ENCODE results near the gene PNPLA2.
A peak's percentile ranks its signal among the peaks of the same experiment; 100 is the strongest.

DNA sequence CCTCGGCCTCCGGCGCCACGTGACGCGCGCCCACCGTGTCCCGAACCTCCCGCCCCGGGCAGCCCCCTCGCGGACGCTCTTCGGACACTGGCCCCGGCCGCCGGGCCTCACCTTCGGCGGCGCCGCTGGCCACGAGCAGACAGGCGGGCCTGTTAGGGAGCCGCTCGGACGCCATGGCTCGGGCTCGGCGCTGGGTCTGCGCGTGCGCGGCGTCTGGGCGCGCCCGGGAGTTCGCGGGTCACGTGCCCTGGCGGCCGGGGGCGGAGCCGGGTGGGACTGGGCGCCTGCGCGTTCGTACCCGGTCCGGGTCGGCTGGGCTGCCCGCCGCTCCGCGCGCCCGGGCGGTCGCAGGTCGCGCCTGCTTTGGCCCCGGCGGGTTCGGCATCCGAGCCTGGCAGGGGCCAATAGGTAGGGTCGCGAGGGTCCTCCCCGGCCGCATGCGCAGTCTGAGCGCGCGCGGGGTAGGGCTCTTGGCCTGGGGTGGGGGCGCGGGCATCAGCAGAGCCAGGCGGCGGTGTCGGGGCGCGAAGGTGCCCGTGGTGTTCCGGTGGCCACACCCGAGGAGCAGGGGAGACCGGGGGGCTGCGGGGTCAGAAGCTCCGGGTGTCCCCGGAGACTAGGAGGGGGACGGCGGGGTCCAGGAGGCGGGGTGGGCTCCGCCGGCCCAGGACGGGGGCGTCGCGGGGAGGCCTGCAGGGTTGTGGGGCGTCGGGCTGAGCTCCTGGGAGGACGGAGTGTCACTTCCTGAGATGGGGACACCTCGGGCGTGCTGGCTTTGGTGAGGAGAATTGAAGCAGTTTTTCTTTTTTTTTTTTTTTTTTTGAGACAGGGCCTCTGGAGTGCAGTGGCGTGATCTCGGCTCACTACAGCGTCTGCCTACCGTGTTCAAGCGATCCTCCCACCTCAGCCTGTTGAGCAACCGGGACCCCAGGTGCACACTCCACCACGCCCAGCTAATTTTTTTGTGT lies 41.1 kb upstream of the PNPLA2 start, which contains the start of gene GATD1:
- 0 out of 2 replicates have a peak, but pooled peaks have one; percentile 5 for TF ChIP-seq CTCF (IDR thresholded peaks at IDR 0.05)
- TF ChIP-seq ZFX (IDR thresholded peaks at IDR 0.05; ENCODE audit: borderline replicate concordance) = no peak
